Daoy (cell line): ENCODE data around the gene PPFIBP1. TPM values are rescaled to one million over a fixed set of nuclear protein-coding genes. Genes with fewer than 3 reads are reported as not detected.
A peak's percentile ranks its signal among the peaks of the same experiment; 100 is the strongest.

ENCODE experiments used
- DNase-seq: peaks from one replicate; pipeline ENCODE4 v3.0.0-alpha.2; 2015; ENCODE audit warnings: low read depth
- total RNA-seq: library from RNA; depleted of rRNA; stranded (reverse); fragments of >200 nt; shearing (Covaris generic); gene quantifications from 2 replicates; pipeline ENCODE4 v1.2.3, GENCODE V29; 2014; rRNA removed

Gene PPFIBP1
- 77.7 and 96.9 TPM in 2 replicates for total RNA-seq

DNA sequence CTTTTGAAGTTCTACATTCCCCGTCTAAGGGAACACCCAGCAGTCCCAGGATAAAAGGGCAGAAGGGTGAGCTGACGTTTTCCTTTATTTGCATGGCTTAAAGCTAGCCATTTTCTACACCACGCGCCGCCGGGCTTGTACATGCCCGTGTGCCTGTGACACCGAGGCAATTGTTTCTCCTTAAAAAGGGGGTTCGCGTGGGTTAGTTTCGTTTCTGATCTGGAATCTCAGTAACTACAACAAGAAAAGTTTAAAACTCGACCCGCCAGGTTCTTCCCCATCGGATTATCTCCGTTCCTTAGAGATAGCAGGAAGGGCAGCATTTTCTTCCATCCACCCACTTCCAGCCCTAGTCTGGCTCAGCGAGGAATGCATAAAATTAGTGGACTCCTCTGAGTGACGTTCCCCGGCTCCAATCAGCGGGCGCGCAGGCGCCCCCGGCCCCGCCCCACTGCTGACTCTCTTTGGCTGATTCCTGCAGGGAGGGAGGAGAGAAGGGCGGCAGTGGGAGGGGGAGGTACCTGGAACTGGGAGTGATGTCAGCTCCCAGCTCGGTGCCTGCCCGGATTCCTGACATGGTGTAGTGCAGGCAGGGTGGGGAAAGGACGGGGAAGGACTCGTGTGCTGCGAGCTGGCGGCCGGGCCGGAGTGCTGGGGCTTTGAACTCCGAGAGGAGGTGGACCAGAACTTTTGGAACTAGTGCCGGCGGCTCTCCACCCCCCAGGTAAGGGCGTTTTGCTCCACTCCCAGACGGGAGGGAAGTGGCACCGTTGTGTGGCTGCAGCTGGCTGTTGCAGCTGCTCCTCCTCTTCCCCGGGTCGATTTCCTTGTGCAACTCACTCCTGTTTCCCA lies at the start of gene PPFIBP1:
TSS of gene PPFIBP1 (plus strand) at position 565 of the 852 bp plus-strand sequence. CDS start 109,191 bp downstream, outside the sequence.
- peak; percentile 99 for DNase-seq

DNA sequence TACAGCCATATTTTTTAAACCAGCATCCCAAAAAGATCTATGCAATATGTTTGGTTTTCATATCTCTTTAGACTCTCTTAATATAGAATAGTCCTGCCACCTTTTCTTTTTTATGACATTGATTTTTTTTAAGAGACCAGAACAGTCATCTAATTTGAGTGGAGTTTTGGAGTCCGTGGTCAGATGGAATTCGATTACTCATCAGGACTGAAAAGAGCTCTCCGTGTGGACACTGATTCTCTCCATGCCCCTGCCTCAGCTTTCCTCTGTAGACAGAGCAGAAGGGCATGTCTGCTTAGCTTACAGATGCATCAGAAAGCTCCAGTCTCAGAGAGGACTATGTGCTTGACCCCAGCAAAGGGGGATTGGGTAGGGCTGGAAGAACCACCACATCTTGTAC lies 49.7 kb upstream of the PPFIBP1 start:
- DNase-seq = peak; percentile 77

DNA sequence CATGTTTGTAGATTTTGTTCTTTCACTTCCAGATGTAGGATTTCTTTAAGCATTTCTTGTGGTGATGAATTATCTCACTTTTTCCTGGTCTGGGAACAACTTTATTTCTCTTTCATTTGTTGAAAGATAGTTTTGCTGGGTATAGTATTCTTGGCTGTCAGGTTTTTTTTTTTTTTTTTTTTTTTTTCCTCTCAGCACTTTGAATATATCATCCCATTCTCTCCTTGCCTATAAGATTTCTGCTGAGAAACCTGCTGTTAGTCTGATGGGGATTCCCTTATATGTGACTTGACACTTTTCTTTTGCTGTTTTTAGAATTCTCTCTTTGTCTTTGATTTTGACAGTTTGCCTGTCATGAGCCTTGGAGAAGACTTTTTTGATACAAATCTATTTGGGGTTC lies 47.0 kb upstream of the PPFIBP1 start:
- DNase-seq = no peak

DNA sequence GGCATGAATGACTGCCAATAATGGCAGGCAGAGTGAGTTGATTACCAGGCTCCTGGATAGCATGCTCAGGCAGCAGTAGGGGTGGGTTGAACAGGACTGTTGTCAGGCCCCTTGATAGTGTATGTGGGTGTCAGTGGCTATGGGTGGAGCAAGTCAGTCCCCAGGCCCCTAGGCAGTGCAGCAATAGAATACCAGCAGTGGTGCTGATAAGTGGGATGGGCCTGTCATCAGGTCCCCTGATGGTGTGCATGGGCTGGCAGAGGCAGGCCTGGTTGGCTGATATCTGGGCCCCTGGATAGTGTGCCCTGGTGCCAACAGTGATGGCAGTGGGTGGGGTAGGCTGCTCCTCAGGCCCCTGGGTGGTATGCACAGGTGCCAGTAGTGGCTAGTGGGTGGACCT lies 45.1 kb upstream of the PPFIBP1 start:
- no peak for DNase-seq

DNA sequence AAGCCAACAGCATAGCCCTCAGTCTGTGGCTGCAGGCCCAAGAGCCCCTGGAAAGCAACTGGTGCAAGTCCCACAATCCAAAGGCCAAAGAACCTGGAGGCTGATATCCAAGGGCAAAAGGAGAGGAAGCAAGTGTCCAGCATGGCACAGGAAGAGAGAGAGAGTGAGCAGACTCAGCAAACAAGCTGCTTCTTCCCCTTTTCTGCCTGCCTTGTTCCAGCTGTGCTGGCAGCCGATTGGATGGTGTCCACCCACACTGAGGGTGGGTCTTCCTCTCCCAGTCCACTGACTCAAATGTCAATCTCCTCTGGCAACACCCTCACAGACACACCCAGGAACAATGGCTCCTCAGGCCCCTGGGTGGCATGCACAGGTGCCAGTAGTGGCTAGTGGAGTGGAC lies 44.0 kb upstream of the PPFIBP1 start:
- DNase-seq = no peak

DNA sequence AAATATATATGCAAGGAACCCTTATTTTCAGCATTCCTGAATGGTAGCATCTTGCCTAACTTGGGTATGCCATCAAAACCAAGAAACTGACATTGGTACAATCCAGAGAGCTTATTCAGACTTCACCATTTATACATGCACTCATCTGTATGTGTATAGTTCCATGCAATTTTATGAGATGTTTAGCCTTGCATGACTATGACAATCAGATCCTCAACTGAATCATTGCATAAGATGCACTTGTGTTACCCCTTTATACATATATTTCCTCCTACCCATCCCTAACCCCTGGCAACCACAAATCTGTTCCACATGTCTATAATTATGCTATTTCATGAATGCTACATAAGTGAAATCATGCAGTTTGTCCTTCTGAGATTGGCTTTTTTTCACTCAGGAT lies 37.0 kb upstream of the PPFIBP1 start:
- DNase-seq = no peak

DNA sequence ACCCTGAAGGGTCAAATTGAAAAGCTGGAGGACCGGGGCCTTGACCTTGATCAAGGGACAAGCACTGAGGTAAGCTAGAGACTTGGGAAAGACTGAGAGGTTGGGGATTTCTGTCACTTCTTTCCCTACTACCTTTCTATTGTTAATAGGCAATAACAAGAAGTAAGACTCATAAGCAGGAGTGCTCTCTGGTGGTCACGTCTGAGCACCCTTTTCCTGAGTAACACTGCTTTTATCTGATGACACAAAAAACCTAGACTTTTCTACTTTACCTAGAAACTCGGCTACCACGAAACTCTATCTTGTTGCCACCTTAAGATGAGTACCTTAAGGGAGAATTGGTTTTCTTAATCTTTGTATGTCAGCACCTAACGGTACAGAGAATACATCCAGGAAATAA lies 35.5 kb upstream of the PPFIBP1 start:
- no peak for DNase-seq

DNA sequence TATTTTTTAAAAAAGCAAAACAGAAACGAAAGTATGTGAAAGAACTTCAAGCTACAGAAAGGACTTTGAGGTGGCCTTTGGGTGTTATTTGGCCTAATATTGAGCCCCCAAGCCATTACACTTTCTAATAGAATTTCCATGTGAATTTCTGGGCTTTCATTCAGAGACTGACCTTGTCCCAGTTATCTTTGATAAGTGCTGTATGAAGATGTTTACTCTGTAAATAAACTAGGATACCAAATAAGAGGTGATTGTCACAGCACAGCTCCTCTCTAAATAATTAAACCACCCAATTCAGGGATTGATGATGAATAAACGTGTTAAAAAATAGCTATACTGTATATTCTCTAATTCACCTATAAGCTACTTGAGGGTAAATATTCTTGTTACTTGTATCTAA lies 32.8 kb upstream of the PPFIBP1 start:
- DNase-seq = no peak

DNA sequence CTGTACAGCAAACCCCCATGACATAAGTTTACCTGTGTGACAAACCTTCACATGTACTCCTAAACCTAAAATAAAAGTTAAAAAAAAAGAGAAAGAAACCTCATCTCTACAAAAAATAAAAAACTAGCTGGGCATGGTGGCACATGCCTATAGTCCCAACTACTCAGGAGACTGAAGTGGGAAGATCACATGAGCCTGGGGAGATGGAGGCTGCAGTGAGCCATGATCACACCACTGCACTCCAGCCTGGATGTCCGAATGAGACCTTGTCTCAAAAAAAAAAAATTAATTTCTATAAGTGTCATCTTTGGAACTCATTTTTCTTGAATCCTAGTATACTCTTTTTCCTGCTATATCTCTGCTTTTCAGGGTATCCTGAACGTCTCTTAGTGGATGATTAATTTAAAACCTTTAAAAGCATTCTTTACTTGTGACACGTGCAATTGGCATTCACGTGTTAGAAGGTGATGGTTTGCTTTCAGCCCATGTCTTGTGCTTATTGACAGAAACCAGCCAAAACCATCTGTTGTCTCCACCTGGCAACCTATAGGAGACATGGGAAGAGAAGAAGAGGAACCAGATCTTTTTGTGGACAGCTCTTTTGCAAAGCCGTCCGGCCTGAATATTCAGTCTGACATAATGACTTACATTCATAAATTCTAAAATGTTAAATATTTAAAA lies 30.6 kb upstream of the PPFIBP1 start:
- DNase-seq = no peak

DNA sequence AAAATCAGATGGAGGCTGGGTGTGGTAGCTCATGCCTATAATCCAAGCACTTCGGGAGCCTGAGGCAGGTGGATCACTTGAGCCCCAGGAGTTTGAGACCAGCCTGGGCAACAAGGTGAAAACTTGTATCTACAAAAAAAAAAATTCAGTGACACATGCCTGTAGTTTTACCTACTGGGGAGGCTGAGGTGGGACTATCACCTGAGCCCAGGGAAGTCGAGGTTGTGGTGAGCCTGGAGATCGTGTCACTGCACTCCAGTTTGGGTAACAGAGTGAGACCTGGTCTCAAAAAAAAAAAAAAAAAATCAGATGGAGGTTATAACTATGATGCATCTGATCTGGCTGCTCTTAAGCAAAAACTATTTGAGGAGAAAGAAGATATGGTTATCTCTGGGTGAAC lies 26.6 kb upstream of the PPFIBP1 start:
- no peak for DNase-seq

DNA sequence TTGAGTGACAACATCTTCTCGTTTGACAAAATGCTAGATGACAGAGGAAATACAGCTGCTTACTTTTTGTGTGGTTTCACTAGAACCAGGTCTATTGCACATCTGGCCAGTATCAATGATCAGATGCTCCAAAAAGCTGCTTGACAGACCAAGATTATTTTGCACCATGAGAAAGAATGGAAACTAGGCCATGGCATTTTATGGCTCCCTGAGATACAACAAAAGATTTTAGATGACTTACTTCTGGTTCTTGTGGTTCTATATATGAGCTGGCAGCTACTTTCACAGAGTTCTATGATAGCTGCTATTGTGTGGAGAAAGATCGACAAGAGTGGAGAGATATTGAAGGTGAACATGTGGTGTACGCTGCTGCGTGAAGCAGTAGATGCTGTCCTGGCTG lies 25.9 kb upstream of the PPFIBP1 start:
- DNase-seq = no peak

DNA sequence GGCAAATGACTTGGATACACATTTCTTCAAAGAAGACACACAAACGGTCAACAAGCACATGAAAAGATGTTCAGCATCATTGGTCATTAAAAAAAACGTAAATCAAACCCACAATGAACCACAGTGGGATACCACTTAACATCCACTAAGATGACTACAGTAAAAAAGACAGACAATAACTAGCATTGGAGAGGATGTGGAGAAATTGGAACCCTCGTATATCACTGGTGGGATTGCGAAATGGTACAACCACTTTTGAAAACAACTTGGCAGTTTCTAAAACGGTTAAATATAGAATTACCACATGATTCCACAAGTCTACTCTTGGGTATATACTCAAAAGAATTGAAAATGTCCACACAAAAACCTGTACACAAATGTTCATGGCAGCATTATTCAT lies 25.2 kb upstream of the PPFIBP1 start:
- DNase-seq = no peak

DNA sequence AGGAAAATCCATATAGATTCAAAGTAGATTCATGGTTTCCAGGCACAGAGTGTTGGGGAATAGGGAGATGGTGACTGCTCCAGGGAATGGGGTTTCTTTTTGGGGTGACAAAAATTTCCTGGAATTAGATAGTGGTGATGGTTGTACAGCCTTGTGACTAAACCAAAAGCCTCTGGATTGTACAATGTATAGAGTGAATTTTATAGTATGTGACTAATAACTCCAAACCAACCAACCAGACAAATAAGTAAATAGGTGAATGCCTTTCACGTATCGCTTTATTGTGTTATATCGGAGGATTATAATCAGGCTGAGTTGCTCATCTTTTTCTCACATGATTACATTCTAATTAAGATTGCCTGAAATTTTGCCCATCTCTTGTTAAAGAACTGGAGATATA lies 24.6 kb upstream of the PPFIBP1 start:
- DNase-seq = no peak

DNA sequence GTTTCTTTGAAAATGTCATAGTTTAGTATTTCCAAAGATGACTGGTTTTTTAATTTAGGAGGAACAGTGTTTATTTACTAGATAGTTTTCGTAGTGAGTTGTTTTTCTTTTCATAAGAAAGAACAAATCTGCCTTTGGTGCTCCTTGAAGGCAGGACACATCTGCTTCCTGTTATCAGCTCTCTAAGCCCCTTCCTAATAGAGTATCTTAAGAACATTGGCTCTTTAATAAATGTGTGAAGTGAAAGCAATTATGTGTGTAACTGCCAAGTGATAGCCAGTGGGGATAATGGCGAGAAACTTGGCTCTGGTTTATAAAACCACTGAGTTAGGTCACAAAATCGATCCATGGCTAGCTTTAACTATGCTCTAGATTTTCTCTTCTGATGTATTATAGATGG lies 23.5 kb upstream of the PPFIBP1 start:
- no peak for DNase-seq

DNA sequence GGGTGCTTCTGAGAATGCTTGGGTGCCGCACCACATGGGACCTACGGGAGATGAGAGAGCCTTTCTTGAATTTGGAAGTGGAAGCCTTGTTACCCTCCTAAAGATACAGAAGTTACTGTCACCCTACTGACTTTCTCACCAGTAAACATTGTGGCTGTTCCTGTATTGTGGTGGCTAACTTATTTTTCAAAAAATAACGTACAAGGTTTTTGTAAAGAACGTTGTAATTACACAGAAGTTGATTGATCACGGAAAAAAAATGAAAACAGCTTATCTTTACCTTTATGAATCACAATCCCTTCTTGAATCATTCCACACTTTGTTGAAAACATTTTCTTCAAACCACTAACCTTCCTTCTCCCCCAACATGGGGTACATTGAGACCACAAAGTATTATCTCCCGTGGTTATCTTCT lies 22.0 kb upstream of the PPFIBP1 start:
- no peak for DNase-seq

DNA sequence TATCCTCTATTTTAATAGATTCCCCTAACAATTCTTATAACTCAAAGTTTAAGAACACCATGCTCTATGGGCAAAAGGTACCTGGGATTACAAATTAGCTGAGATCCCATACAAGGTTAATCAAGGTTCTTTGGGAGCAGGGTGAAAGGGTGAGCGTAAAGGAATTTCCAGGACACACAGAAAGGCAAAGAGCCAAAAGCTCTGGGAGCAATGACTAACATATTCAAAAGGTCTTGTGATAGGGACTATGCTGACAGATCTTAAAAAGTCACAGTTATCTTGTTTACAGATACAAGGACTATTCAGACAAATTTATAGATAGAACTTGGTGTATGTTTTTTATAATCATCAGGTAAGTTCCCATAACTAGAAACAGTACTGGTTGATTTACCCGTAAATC lies 19.5 kb upstream of the PPFIBP1 start:
- no peak for DNase-seq

DNA sequence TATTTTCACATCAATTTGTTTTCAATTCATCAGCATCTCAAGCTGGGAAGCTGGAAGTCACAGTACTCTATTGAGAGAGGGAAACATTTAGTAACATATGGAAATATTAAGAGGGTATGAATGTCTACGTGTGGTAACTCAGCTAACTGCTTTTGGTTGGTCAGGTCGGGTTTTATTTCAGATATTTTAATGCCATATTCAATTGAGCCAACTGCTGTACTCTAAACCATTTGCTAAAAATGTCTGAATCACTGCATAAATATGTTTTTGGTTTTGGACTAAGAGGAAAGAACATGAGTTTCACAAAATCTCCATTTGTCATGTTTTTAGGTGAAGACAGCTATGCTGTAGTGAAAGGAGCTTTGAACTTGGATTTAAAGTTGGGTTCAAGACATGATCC lies 18.9 kb upstream of the PPFIBP1 start:
- no peak for DNase-seq

DNA sequence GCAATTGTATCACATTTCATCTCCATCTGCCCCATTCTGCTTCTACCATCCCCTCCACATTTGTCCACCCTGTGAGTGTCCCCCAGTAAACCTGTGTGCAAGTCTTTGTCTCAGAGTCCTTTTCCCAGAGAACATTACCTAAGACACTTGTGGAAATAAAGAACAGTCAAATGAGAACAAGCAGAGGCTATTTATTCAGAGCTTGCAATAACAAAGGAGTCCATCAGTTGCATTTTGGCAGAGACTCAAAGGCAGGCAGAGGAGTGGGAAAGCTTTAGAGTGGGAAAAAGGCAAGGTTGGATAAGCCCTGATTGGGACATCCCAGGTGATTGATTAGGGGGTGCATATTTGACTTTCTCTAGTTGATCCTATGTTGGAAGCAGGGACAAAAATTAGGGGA lies 18.2 kb upstream of the PPFIBP1 start:
- DNase-seq = no peak

DNA sequence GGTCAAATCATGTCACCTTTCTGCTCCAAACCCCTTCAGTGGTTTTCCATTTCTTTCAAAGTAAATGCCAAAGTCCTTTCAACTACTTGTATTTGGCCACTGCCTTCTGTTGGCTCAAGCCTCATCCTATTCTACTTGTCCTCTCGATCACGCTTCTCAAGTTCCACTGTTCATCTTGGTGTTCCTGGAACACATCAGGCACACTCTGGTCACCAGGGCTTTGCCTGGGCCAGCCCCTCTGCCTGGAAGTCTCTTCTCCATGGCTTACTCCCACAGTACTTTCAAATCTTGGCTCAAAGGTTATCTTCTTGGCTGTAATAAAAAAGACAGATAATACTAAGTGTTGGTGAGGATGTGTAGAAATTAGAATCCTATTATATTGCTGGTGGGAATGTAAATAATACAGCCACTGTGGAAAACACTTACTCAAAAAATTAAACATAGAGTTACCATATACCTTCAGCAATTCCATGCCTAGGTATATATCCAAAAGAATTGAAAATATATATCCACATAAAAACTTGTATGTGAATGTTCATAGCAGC lies 17.3 kb upstream of the PPFIBP1 start:
- no peak for DNase-seq

DNA sequence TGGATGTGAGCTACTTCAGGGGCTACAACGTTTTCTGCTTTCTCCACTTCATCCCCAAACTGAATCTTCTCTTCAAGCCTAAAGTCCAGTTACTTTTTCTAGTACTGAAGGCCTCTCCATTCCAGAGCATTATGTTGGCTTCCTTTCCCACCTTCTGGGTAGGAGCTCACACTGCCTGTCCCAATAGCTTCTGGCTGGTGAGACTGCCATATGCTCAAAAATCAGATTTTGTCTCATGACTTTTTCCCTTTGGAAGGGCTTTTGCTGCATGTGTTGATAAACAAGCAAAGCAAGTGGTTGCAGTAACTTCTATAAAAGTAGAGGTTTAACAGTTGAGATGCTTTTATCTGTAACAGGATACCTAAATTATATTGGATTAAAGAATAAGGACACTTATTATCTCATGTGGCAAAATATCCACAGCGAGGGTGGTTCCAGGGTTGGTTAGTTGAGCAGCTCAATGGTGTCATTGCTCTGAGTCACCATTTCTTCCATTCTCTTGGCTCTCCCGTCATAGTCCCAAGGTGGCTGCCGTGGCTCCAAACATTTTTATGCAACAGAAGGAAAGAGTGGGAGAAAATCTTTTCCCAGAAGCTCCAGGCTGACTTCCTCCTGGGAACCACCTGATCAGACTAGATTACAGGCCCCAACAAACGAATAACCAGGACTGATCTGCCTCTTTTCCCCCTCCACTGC lies 15.1 kb upstream of the PPFIBP1 start:
- no peak for DNase-seq

DNA sequence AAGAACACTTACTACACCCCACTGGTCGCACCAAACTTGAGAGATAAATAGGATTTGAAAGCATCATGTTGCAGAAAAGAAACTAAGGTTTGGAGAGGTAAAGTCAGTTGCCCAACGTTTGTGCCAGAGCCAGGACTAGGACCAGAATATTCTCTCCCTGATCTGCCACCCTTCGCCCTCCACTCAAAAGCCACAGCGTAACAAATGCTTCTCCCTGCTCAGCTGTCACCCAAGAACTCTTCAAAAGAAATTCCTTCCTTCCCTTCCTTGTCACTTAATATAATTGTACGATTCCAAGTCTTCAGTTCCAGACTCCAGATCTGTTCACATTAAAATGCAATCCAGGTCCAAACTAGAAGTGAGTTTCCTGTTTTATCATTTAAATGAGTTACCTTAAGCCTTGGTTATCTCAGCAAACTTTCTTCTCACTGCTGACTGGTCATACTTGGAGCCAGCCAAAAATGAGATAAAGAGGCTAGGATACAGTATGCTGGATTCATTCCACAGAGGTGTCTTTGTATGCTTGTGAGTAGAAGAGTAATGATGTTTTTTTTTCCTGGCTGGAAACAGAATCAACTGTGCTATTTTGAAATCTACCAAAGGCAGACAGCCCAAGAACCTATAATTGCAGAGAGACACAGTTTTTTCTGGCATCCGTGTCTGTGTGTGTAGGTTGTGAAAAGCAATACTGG lies 12.8 kb upstream of the PPFIBP1 start:
- no peak for DNase-seq

DNA sequence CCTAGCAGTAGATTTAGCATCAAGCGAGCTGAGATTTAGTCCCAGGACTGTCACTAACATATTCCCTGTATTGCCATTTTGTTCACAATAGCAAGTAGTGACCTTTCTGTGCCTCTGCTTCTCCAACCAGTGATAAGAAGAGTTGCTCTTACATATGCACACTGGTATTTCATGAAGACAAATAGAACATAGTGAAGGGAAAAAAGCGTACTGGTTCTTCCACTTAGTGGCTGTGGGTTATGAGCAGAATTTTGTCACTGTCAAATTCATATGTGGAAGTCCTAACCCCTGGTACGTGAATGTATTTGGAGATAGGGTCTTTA lies 12.3 kb upstream of the PPFIBP1 start:
- DNase-seq = no peak
